Measurements from ENCODE around the gene GPRIN3. TPM values are rescaled to one million over a fixed set of nuclear protein-coding genes. Genes with fewer than 3 reads are reported as not detected.

GPRIN3 gene
- total and polyA plus RNA-seq, 3 donors from 2014 or later, result 0.58 to 2.5 (median 2.2) TPM

DNA sequence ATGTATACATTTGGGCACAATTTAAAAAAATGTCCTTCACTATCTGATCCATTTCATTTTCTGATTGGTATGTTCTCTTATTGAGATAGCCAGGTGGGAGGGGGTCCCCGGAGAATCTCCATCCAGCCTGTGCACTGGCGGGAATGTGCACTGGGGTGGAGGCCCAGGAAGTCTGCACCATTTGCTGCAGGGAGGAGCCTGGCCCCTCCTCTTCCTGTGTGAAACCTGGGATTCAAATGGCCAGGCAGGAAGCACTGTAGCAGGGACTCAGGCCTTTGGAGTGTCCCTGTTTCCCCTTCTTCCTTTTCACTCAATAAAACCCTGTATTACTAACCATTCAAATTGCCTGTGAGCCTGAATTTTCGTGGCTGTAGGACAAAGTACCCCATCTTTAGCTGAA, 44.3 kb downstream of the GPRIN3 start:
- H3K27ac ChIP-seq, result no peak overlapping the region
- no peak for TF ChIP-seq POLR2A (IDR thresholded peaks at IDR 0.05)
- TF ChIP-seq, protein P1, sequence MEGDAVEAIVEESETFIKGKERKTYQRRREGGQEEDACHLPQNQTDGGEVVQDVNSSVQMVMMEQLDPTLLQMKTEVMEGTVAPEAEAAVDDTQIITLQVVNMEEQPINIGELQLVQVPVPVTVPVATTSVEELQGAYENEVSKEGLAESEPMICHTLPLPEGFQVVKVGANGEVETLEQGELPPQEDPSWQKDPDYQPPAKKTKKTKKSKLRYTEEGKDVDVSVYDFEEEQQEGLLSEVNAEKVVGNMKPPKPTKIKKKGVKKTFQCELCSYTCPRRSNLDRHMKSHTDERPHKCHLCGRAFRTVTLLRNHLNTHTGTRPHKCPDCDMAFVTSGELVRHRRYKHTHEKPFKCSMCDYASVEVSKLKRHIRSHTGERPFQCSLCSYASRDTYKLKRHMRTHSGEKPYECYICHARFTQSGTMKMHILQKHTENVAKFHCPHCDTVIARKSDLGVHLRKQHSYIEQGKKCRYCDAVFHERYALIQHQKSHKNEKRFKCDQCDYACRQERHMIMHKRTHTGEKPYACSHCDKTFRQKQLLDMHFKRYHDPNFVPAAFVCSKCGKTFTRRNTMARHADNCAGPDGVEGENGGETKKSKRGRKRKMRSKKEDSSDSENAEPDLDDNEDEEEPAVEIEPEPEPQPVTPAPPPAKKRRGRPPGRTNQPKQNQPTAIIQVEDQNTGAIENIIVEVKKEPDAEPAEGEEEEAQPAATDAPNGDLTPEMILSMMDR (IDR thresholded peaks at IDR 0.05), result no peak
- no peaks in the 10 kb centered on the region for H3K36me3 ChIP-seq (ENCODE audit: low read depth, missing control alignments)
- intact Hi-C loops (cut with DNase I; ENCODE audit: low total_unique reads), result no loop called here
- no peaks in the 10 kb centered on the region for H3K9me3 ChIP-seq
- no peaks in the 10 kb centered on the region for H3K4me1 ChIP-seq
- no peak overlapping the region for H3K4me3 ChIP-seq
- no peaks in the 10 kb centered on the region for H3K27me3 ChIP-seq
- no peak for DNase-seq
- 90 to 91% methylated on average over 3 of the region's 3 CpGs for WGBS, 2 donors

DNA sequence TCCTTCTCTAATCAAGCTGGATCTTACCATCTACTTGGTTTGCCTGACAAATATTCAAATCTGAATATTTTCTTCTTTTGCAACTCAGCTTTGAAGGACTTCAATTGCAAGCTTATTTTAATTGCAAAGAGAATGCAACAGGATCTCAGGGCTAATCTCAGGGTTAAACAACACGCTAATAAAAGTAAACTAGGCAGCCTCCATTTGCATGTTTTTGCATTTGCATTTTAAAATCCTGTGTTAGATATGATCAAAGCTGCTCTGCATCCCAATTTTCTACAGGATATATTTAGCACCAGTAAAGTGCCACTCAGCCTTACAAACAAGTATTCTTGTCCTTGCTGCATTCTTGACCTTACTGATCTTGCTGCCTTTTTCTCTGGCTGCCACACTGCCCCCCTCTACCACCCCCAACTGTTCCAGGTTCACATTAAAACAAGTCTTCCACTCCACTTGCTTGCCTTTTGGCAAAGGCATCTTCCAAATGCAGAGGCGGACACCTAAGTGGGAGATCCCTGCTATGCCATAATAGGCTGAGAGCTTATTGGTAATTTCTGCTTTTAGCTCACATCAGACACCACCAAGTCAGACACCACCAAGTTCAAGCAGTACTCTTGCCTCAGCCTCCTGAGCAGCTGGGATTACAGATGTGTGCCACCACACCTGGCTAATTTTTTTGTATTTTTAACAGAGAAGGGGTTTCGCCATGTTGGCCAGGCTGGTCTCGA, 48.1 kb downstream of the GPRIN3 start:
- TF ChIP-seq, protein P1 (IDR thresholded peaks at IDR 0.05), result no peak
- no peak for TF ChIP-seq POLR2A (IDR thresholded peaks at IDR 0.05)
- WGBS, 2 donors, result 87 to 94% methylated on average over 4 of the region's 4 CpGs
- Histone ChIP-seq H3K4me3 (no peak overlapping the region), H3K36me3 (ENCODE audit: low read depth, missing control alignments) (no peaks in the 10 kb centered on the region), H3K9me3 (no peaks in the 10 kb centered on the region), H3K27me3 (no peaks in the 10 kb centered on the region), H3K27ac (no peak overlapping the region), H3K4me1 (no peaks in the 10 kb centered on the region)
- DNase-seq, result no peak
- intact Hi-C loops (cut with DNase I; ENCODE audit: low total_unique reads), result no loop called here

DNA sequence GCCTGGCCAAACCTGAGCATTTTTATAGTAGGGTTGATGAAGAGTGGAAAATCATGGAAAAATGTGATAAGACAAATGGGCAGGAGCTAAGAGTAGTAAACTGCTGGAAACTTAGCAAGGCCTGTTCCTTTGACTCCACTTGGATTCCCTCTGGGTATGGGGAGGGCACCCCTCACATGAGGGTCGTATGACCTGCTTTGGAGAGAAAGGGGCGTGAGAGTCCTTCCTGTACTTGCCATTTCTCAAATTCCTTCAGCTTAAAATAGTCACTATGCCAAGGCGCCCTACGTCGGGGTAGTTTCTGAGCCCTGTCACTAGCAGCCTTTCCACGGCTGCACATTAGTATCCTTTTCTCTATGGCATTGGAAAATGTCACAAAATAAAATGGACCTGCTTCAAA, 49.1 kb downstream of the GPRIN3 start:
- TF ChIP-seq, protein P1 (IDR thresholded peaks at IDR 0.05), result no peak
- no peak for TF ChIP-seq POLR2A (IDR thresholded peaks at IDR 0.05)
- H3K9me3 ChIP-seq, result no peaks in the 10 kb centered on the region
- intact Hi-C loops (cut with DNase I; ENCODE audit: low total_unique reads), result no loop called here
- no peaks in the 10 kb centered on the region for H3K4me1 ChIP-seq
- no peak overlapping the region for H3K27ac ChIP-seq
- 87 to 88% methylated on average over 6 of the region's 6 CpGs for WGBS, 2 donors
- H3K27me3 ChIP-seq, result no peaks in the 10 kb centered on the region
- DNase-seq, result no peak
- no peaks in the 10 kb centered on the region for H3K36me3 ChIP-seq (ENCODE audit: low read depth, missing control alignments)
- no peak overlapping the region for H3K4me3 ChIP-seq

DNA sequence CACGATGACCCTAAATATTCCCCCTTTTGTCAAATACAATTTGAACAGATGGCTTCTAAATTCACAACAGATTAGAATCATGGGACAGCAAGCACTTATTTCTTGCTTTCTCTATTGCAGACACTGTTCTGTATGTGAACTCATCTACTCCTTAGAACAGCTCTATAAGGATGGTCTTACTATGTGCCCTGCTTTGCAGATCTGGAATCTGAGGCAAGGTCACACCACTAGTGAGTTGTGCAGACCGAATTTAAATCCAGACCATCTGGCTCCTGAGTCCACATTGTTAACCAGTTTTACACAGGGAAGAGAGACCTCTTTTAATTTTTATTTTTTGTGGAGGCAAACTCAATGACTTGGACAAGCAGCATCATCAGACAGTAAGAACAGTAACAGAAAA, 50.2 kb downstream of the GPRIN3 start:
- no peak overlapping the region for H3K4me3 ChIP-seq
- DNase-seq, result no peak
- H3K27ac ChIP-seq, result no peak overlapping the region
- no peaks in the 10 kb centered on the region for H3K4me1 ChIP-seq
- no peaks in the 10 kb centered on the region for H3K9me3 ChIP-seq
- TF ChIP-seq, protein P1 (IDR thresholded peaks at IDR 0.05), result no peak
- TF ChIP-seq POLR2A (IDR thresholded peaks at IDR 0.05), result no peak
- intact Hi-C loops (cut with DNase I; ENCODE audit: low total_unique reads), result no loop called here
- no peaks in the 10 kb centered on the region for H3K36me3 ChIP-seq (ENCODE audit: low read depth, missing control alignments)
- no peaks in the 10 kb centered on the region for H3K27me3 ChIP-seq
- 49 to 52% methylated on average over 2 of the region's 2 CpGs for WGBS, 2 donors

DNA sequence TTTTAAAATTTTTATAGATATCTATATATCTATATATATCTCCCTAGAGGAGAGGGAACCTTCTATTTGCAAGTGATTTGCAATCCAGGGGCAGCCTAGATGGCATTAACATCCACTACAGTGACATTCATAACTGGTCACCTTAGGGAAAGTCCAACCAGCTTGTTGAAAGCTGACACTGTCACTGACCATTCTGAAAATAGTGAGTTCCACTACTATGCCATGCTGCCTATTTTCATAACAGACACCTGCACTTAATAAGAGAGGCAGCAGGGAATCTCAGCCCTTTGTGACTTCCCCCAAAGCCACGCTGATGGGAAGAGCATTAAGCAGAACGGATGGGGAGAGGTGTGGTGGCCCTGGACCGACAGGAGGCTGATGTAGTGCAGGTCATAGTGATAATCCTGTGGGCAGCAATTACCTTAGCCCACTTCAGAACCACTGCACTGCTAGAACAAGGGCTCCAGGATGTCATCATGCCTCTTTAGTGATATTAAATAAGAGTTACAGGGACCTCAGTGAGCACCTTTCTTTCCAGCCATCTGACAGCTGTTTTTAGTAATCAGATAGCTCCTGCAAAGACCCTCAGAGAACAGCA, 51.3 kb downstream of the GPRIN3 start:
- whole genome bisulfite sequencing, 2 donors, result 83 to 95% methylated on average over 3 of the region's 3 CpGs
- no peaks in the 10 kb centered on the region for H3K36me3 ChIP-seq (ENCODE audit: low read depth, missing control alignments)
- no peaks in the 10 kb centered on the region for H3K27me3 ChIP-seq
- H3K9me3 ChIP-seq, result no peaks in the 10 kb centered on the region
- H3K4me1 ChIP-seq, result no peaks in the 10 kb centered on the region
- no peak for DNase-seq
- TF ChIP-seq, protein P1 (IDR thresholded peaks at IDR 0.05), result no peak
- TF ChIP-seq POLR2A (IDR thresholded peaks at IDR 0.05), result no peak
- no peak overlapping the region for H3K27ac ChIP-seq
- intact Hi-C loops (cut with DNase I; ENCODE audit: low total_unique reads), result no loop called here
- H3K4me3 ChIP-seq, result no peak overlapping the region

Measured in testis (tissue), 3 donors.